Measurements from ENCODE around the gene SYNGR3.

- TF ChIP-seq POLR2AphosphoS5 (IDR thresholded peaks at IDR 0.05) (peak in 1 of 3 donors; percentile 8), CTCF (IDR thresholded peaks at IDR 0.05 in 8 of 11, conservative IDR thresholded peaks at IDR 0.05 in 3 of 11) (no peak)
Observed at GRCh38 chr16:1998852-1999801, 9.4 kb downstream of the SYNGR3 start.

Measured in spleen (tissue), 7 donors.